Body of pancreas (tissue), 4 donors: Measurements from ENCODE around the gene GCLC.

Source experiments
- POLR2A ChIP-seq, 3 donors: fragments of 450-650 bp; IDR thresholded peaks; one replicate each; pipeline ENCODE4 v1.6.1; 2016; ENCODE audit warnings: antibody characterized with exemption in 3 of 3, mild to moderate bottlenecking in 2 of 3
- TF ChIP-seq, protein P1 (sequence below), 7 experiments: fragments of 450-650 bp in 4 of 7; fragments of 200-600 bp in 3 of 7; sonication (generic) in 3 of 7; IDR thresholded peaks; one replicate each; pipeline ENCODE4 v1.5.1; 2016 to 2019; ENCODE audit warnings: antibody characterized with exemption in 7 of 7

DNA sequence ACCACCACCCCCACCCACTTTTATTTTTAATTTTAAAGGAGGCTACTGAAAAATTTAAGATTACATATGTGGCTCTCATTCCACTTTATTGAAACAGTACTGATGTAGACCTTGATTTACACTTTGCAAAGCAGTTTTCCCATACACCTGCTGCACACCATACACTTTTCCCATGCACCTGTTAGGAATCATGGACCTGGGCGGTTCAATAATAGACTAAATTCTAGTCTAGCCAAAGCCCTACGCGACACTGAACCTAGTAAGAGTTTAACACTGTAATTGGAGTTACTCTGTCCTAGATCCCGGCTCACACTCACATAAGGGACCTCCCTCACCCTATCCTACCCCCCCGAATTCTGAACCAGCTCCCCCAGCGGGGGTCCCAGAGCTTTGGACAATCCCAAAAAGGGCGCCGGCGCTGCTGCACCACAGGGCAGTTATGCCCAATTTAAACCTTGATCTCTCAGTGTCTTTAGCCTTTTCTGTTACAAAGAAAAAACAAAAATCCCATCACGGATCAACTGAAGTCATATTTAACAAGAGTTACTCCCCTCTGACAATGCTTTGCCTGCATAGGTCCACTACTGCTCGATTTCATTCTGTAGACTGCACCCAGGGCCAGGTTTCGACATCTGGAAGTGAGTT lies 2.4 kb upstream of the GCLC start:
- TF ChIP-seq POLR2A (IDR thresholded peaks at IDR 0.05): no peak
- TF ChIP-seq, protein P1, sequence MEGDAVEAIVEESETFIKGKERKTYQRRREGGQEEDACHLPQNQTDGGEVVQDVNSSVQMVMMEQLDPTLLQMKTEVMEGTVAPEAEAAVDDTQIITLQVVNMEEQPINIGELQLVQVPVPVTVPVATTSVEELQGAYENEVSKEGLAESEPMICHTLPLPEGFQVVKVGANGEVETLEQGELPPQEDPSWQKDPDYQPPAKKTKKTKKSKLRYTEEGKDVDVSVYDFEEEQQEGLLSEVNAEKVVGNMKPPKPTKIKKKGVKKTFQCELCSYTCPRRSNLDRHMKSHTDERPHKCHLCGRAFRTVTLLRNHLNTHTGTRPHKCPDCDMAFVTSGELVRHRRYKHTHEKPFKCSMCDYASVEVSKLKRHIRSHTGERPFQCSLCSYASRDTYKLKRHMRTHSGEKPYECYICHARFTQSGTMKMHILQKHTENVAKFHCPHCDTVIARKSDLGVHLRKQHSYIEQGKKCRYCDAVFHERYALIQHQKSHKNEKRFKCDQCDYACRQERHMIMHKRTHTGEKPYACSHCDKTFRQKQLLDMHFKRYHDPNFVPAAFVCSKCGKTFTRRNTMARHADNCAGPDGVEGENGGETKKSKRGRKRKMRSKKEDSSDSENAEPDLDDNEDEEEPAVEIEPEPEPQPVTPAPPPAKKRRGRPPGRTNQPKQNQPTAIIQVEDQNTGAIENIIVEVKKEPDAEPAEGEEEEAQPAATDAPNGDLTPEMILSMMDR (IDR thresholded peaks at IDR 0.05): peak in 1 of 7 experiments; percentile 8
